DND-41 (cell line): ENCODE measurements around the gene MTARC2.

ENCODE experiments used
- CTCF ChIP-seq: IDR thresholded peaks from 2 replicates; pipeline ENCODE4 v1.5.1; 2012; ENCODE audit warnings: borderline replicate concordance, low read length, moderate library complexity, mild to moderate bottlenecking; ENCODE audit not compliant: poor library complexity, severe bottlenecking; ENCODE audit errors: extremely low read depth
- EZH2 ChIP-seq: IDR thresholded peaks from 3 replicates; pipeline ENCODE4 v1.6.1; 2012; ENCODE audit warnings: borderline replicate concordance, low read depth, mild to moderate bottlenecking, moderate library complexity, low read length, inconsistent platforms; ENCODE audit not compliant: severe bottlenecking

DNA sequence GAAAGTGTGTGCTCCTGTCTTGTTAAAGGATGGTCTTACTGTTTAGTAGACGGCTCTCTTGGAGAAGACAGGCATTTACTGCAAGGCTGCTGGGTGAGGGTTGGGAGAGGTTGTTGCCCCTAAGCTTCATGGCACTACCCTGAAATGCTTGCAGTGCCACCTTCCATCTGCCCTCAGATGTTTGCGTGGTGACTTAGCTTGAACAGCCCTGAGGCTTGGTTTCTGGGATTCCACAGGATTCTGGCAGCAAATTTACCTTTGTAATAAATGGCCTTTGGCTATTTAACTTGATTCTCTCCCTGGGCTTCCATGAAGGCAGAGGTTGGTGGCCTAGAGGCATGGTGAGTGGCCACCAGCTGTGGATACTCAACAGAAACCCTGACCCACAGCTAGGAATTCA, 50.2 kb downstream of the MTARC2 start:
- no peak for TF ChIP-seq EZH2
- no peak for TF ChIP-seq CTCF
